Ishikawa (cell line): ENCODE results near the gene C16orf89.

ENCODE experiments used
- CEBPB ChIP-seq: IDR thresholded peaks from 2 replicates; pipeline ENCODE4 v1.6.1; 2012
- CREB1 ChIP-seq: IDR thresholded peaks from 2 replicates; pipeline ENCODE4 v1.6.1; 2012; ENCODE audit warnings: low read depth
- EGR1 ChIP-seq: IDR thresholded peaks from 2 replicates; pipeline ENCODE4 v1.6.1; 2012
- EP300 ChIP-seq: IDR thresholded peaks from 2 replicates; pipeline ENCODE4 v1.6.1; 2012; ENCODE audit warnings: borderline replicate concordance
- FOXM1 ChIP-seq: IDR thresholded peaks from 2 replicates; pipeline ENCODE4 v1.6.1; 2012; ENCODE audit warnings: low read depth, borderline replicate concordance
- MAX ChIP-seq: IDR thresholded peaks from 2 replicates; pipeline ENCODE4 v1.6.1; 2012
- NFIC ChIP-seq: IDR thresholded peaks from 2 replicates; pipeline ENCODE4 v1.6.1; 2012
- RAD21 ChIP-seq: IDR thresholded peaks from 2 replicates; pipeline ENCODE4 v1.6.1; 2012; ENCODE audit warnings: low read depth
- REST ChIP-seq: IDR thresholded peaks from 2 replicates; pipeline ENCODE4 v1.6.1; 2012; ENCODE audit warnings: low read depth, mild to moderate bottlenecking
- TAF1 ChIP-seq: IDR thresholded peaks from 2 replicates; pipeline ENCODE4 v1.6.1; 2012; ENCODE audit warnings: low read depth, mild to moderate bottlenecking
- TCF12 ChIP-seq: IDR thresholded peaks from 2 replicates; pipeline ENCODE4 v1.6.1; 2012; ENCODE audit warnings: low read depth
- TEAD4 ChIP-seq: IDR thresholded peaks from 2 replicates; pipeline ENCODE4 v1.6.1; 2012
- USF1 ChIP-seq: IDR thresholded peaks from 2 replicates; pipeline ENCODE4 v1.6.1; 2012
- YY1 ChIP-seq: IDR thresholded peaks from 2 replicates; pipeline ENCODE4 v1.6.1; 2012; ENCODE audit warnings: low read depth
- ZBTB7A ChIP-seq: IDR thresholded peaks from 2 replicates; pipeline ENCODE4 v1.6.1; 2012; ENCODE audit warnings: low read depth

C16orf89 gene

GRCh38 chr16:5056352-5056751 is 9.4 kb downstream of the C16orf89 start:
- TF ChIP-seq TCF12 (no peak), USF1 (no peak), ZBTB7A (no peak), REST (no peak), EGR1 (no peak), NFIC (no peak), CREB1 (no peak), RAD21 (peak; percentile 77)

GRCh38 chr16:5054876-5055865 is 10.6 kb downstream of the C16orf89 start:
- TF ChIP-seq FOXM1 (no peak), TEAD4 (no peak), MAX (no peak), REST (no peak), RAD21 (no peak), YY1 (no peak), CEBPB (no peak), EP300 (no peak), TAF1 (no peak), EGR1 (no peak)

- TF ChIP-seq TCF12 (no peak), REST (no peak), MAX (no peak), ZBTB7A (no peak), YY1 (no peak), USF1 (no peak), EGR1 (no peak), NFIC (no peak), EP300 (no peak), CEBPB (no peak), CREB1 (no peak), TAF1 (no peak), TEAD4 (no peak), FOXM1 (no peak), RAD21 (no peak)
Measured at GRCh38 chr16:5046914-5047313, 18.8 kb downstream of the C16orf89 start.

GRCh38 chr16:5045499-5046115 is 20.1 kb downstream of the C16orf89 start:
- no peak for TF ChIP-seq TEAD4
- no peak for TF ChIP-seq REST
- TF ChIP-seq NFIC = no peak
- no peak for TF ChIP-seq TCF12
- TF ChIP-seq TAF1 = no peak
- no peak for TF ChIP-seq RAD21
- no peak for TF ChIP-seq CEBPB
